GM19239 (cell line): ENCODE data around the gene PSMA7.
"Not testable (repeated sequence)": the region's sequence is repeated elsewhere in the genome, so short reads cannot be mapped to it uniquely, and the experiment has no call there.

Experiments
- DNase-seq: peaks from one replicate; pipeline ENCODE4 v3.0.0; 2011; ENCODE audit warnings: low spot score; ENCODE audit not compliant: insufficient read length
- FAIRE-seq: peaks from 2 replicates; lab custom pipeline; 2011; peaks lifted over from hg19 to GRCh38; lab: Jason Lieb, UNC

Gene PSMA7

GRCh38 chr20:62122654-62123449, 20.3 kb downstream of the PSMA7 start:
- peak; percentile 49 for DNase-seq
- FAIRE-seq = no peak

- FAIRE-seq (peak; percentile 21), DNase-seq (peak; percentile 99)
Measured at GRCh38 chr20:62121776-62122653, 21.2 kb downstream of the PSMA7 start, which contains the start of gene LSM14B. LSM14B (plus strand) TSS chr20:62122475; CDS start chr20:62122667, 192 bp downstream.

GRCh38 chr20:62120990-62121775, 22.0 kb downstream of the PSMA7 start:
- DNase-seq (no peak), FAIRE-seq (peak; percentile 55)

- DNase-seq (no peak), FAIRE-seq (no peak)
Measured at GRCh38 chr20:62120365-62120762, 22.8 kb downstream of the PSMA7 start.

GRCh38 chr20:62119591-62120364, 23.4 kb downstream of the PSMA7 start:
- FAIRE-seq (no peak), DNase-seq (no peak)

- DNase-seq (no peak), FAIRE-seq (no peak)
Measured at GRCh38 chr20:62119115-62119514, 24.1 kb downstream of the PSMA7 start.

GRCh38 chr20:62118113-62119043, 24.8 kb downstream of the PSMA7 start:
- no peak for DNase-seq
- no peak for FAIRE-seq

- FAIRE-seq (no peak), DNase-seq (no peak)
Measured at GRCh38 chr20:62117658-62118057, 25.5 kb downstream of the PSMA7 start.

- FAIRE-seq (no peak), DNase-seq (no peak)
Measured at GRCh38 chr20:62117362-62117646, 25.9 kb downstream of the PSMA7 start.

GRCh38 chr20:62116558-62117361, 26.4 kb downstream of the PSMA7 start:
- no peak for FAIRE-seq

GRCh38 chr20:62115800-62116407, 27.3 kb downstream of the PSMA7 start:
- not testable (repeated sequence) for FAIRE-seq, DNase-seq

More at GRCh38 chr20:62116558-62117361, 26.4 kb downstream of the PSMA7 start:
- DNase-seq = no peak

GRCh38 chr20:62114894-62115293, 28.3 kb downstream of the PSMA7 start:
- FAIRE-seq (no peak), DNase-seq (no peak)

- no peak for DNase-seq
- no peak for FAIRE-seq
Measured at GRCh38 chr20:62112368-62112767, 30.8 kb downstream of the PSMA7 start.

GRCh38 chr20:62111148-62111547, 32.0 kb downstream of the PSMA7 start:
- DNase-seq (no peak), FAIRE-seq (no peak)

GRCh38 chr20:62105592-62105991, 37.6 kb downstream of the PSMA7 start:
- no peak for FAIRE-seq

GRCh38 chr20:62104791-62105345, 38.3 kb downstream of the PSMA7 start:
- FAIRE-seq (no peak), DNase-seq (no peak)

More at GRCh38 chr20:62105592-62105991, 37.6 kb downstream of the PSMA7 start:
- DNase-seq = no peak

GRCh38 chr20:62104234-62104789, 38.9 kb downstream of the PSMA7 start:
- no peak for FAIRE-seq

More at GRCh38 chr20:62104234-62104789, 38.9 kb downstream of the PSMA7 start:
- no peak for DNase-seq
